ENCODE measurements around the gene STARD3.

Gene STARD3

DNA sequence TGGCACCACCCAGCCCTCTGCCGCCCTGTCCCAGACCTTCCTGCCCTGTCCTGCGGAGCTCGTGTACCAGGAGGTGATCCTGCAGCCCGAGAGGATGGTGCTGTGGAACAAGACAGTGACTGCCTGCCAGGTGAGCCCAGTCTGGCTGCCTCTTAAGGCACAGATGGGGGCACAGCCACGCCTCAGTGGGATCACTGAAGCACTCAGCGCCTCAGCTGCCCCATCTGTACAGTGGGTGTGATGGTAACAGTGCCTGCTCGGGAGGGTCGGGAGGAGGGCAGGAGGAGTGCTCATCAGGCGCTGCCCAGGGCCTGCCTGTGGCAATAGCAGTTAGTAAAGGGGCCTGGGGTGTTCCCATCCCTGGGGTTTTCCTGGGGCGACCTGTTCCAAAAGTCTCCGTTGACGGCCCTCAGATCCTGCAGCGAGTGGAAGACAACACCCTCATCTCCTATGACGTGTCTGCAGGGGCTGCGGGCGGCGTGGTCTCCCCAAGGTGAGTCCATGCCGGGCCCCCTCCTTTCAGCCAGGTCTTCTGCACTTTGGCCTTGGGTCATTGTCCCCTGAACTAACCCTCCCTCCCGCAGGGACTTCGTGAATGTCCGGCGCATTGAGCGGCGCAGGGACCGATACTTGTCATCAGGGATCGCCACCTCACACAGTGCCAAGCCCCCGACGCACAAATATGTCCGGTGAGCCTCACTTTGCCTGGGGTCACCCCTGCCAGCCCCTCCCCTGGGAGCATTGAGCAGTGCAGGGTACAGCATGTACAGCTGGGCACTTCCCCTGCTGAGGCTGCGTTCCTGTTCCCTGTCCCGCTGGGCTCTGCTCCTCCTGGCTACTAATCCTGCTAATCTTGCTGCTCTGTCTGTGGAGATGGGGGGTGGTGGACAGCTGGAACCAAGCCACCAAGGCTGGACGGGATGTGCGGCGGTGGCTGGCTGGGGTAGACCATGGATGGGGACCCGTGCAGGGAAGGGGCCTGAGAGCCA, 23.7 kb downstream of the STARD3 start:
- no peak for DNase-seq

DNA sequence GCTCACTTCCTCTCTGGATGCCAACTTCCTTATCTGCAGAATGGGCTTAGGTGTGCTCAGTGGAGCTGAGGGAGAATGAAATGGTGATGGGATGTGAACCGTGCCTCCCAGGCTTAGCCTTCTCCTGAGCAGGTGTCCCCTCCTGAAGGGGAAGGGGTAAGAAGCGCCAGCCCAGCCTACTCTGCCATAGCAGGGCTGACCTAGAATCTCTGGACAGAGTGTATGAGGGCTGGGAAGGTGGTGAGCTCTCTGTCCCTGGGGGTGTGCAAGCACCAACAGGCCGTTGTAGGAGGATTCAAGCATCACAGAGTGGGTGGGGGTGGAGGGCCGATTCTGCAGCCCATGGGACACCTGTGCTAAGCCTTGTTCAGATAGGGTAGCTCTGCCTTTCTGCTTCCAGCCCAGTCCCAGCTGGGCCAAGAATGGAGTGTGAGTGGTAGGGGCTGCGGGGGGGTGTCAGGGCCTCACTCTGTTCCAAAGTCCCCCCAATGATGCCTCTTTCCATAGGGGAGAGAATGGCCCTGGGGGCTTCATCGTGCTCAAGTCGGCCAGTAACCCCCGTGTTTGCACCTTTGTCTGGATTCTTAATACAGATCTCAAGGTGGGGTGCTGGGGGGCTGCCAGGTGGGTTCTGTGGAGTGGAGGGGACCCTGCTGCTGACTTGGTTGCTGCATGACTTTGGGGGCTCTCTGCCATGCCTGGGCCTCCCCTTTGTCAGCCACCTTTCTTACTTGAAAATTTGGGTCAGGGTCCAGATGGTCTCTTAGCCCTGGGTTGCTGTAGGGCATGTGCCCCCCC, 25.0 kb downstream of the STARD3 start:
- no peak for DNase-seq

DNA sequence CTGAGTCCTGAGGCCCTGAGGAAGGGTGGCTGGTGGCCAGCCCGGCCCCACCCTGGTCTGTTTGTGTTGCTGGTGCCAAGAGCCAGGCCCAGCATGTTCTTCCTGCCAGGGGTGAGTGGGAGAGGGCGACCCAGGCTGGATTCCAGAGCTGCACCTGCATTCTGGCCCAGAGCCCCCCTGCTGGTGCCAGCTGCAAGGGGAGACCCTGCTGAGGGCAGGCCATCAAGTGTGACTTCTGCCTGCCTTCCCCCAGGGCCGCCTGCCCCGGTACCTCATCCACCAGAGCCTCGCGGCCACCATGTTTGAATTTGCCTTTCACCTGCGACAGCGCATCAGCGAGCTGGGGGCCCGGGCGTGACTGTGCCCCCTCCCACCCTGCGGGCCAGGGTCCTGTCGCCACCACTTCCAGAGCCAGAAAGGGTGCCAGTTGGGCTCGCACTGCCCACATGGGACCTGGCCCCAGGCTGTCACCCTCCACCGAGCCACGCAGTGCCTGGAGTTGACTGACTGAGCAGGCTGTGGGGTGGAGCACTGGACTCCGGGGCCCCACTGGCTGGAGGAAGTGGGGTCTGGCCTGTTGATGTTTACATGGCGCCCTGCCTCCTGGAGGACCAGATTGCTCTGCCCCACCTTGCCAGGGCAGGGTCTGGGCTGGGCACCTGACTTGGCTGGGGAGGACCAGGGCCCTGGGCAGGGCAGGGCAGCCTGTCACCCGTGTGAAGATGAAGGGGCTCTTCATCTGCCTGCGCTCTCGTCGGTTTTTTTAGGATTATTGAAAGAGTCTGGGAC, 25.8 kb downstream of the STARD3 start:
- no peak for DNase-seq

DNA sequence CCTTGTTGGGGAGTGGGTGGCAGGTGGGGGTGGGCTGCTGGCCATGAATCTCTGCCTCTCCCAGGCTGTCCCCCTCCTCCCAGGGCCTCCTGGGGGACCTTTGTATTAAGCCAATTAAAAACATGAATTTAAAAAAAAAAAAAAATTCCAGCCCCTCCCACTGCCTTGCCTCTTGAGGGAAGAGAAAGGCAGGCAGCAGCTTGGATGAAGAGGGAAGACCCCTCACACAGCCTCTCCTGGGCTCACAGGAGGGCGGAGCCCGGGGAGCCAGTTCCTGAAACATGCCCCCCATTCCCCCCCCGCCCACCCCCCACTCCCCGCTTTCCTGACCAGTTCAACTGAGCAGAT, 26.4 kb downstream of the STARD3 start:
- DNase-seq = no peak

DNA sequence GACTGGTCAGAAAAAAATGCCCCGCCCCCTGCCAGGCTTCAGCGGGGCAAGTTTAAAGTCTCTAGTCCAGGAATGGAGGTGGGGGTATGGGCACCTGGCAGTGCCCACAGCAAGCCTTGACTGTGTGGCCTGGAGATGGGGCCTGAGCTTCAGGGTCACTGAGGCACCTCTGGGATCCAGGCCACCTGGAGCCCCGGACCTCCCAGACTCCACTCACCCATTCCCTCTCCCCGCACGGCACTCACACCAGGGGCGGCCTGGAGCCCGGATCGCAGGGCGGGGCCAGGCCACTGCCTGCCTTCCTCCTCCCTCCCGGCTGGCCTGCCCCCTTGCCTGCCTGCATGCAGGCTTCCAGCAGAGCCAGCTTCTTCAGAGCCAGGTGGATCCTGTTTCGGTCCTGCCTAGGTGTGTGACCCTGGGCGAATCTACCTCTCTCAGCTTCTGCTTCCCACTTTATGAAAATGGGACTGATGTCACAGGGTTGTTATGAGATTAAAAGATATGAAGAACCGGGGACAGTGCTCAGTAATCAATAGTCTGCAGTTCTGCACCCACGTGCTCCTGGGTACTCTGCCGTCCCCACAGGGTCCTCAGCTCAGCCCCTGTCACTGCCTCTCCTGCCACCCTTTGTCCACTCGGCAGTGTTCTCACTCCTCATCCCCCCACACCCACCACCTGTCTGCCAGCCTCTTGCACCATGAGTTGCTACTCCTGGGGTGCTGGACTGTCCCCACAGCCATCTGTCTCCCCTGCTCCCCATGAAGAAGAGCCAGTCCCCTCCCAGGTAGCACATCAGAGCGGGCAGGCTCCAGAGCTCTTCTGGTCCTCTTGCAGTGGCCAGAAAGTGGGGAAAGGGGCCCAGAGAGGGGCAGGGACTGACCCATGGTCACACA, 27.0 kb downstream of the STARD3 start:
- no peak for DNase-seq

DNA sequence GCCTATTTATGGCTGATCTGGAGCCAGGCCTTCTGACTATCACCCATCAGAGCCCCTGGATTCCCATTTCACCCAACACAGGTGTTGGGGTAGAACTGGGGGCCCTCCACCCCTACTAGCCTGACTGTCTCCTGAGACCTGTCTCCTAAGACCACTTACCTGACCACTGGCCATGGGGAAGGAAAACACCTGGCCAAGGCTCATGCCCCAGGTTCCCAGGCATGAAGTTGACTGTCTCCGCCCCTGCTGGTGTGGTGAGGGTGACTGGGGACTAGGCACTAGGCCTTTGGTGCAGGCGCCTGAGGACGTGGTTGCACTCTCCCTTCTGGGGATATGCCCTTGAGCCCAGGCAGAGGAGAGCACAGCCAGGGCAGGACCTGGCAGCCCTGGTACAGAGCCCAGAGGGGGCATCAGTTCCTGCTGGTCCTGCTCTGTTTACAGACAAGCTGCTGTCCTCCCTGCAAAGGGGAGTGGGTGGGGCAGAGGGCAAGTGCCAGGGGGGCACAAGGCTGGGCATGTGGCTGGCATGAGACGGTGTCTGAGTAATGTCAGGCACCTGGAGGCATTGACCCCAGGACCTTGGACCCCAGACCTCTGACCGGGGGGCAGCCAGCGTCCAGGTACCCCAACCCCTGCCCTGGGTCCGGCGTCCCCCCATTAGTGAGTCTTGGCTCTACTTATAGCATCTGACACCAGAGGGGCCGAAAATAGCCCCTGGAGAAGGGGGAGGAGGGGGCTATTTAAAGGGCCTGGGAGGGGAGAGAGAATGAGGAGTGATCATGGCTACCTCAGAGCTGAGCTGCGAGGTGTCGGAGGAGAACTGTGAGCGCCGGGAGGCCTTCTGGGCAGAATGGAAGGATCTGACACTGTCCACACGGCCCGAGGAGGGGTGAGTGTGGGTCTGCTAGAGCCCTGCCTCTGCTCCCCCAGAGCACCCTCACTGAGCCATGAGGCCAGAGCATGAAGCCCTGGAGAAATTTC, 27.9 kb downstream of the STARD3 start, which contains the start of gene TCAP:
Gene TCAP, plus strand, starts transcription at position 769 of the 981 bp plus-strand sequence. Its CDS starts 11 bp downstream, at position 780.
- DNase-seq = no peak

DNA sequence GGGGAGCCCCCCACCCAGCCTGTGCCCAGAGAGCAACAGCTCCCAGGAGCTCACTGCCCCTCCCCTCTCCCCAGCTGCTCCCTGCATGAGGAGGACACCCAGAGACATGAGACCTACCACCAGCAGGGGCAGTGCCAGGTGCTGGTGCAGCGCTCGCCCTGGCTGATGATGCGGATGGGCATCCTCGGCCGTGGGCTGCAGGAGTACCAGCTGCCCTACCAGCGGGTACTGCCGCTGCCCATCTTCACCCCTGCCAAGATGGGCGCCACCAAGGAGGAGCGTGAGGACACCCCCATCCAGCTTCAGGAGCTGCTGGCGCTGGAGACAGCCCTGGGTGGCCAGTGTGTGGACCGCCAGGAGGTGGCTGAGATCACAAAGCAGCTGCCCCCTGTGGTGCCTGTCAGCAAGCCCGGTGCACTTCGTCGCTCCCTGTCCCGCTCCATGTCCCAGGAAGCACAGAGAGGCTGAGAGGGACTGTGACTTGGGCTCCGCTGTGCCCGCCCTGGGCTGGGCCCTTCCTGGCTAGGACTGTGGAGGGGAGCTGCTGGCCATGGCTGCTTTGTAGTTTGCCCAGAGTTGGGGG, 28.8 kb downstream of the STARD3 start:
- no peak for DNase-seq

DNA sequence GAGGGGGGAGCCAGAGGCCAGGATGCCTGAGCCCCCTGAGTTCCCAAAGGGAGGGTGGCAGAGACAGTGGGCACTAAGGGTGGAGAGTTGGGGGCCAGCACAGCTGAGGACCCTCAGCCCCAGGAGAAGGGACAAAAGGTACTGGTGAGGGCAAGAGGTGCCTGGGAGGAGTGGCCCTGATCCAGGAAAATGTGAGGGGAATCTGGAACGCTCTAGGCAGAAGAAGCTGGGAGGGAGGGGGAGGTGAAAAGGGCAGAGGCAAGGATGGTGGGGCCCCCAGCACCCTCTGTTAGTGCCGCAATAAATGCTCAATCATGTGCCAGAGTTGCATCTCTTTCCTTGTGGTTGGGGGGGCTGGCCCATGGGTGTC, 29.3 kb downstream of the STARD3 start:
- no peak for DNase-seq

DNA sequence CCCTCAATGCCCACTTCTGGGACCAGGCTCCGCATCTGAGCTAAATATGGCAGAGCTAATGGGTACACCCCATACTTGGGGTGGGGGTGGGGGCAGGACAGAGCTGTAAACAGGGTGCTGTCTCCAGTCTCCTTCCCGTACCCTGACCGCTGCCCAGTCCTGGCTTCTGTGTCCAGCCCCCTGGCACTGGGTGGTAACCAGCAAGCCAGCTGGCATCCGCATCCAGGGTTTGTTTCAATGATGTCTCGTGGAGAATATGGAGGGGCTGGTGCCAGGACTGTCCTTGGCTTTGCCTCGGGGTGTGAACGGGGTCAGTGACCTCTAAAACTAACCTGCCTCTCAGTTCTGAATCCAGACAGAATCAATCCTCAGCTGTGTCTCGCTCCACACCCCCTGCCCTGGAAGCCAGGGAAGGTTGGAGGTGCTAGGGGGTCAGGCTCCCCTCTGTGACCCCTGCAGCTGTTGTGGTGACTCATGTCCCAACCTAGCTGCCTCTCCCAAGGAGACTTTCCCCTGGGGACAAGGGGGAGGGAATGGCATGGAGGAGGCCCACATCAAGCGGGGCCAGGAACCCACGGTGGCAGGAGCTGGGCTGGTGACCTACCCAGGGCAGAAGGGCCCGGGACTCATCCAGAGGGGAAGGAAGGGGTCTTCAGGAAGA, 29.8 kb downstream of the STARD3 start:
- DNase-seq = no peak

DNA sequence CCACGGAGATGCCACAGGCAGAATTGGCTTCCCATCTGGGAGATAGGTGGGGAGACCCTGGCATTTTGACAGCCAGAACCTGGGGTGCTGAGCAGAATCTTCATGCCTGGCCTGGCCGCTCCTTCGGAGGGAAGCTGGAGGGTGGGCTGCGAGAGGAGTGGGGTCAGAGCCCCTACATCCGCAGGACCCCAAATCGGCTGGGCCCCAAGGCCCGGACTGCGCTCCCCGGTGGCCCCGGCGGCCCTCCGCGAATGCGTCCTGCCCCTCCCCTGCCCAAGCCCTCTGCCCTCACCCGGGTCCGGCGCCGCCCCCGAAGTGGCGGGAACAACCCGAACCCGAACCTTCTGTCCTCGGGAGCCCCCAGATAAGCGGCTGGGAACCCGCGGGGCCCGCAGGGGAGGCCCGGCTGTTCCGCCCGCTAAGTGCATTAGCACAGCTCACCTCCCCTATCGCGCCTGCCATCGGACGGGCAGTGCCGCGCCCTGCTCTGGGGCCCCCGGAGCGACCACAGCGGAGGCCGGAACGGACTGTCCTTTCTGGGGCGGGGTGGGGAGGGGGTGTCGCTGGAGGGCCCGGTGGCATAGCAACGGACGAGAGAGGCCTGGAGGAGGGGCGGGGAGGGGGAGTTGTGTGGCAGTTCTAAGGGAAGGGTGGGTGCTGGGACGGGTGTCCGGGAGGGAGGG, 30.5 kb downstream of the STARD3 start:
- no peak for DNase-seq

DNA sequence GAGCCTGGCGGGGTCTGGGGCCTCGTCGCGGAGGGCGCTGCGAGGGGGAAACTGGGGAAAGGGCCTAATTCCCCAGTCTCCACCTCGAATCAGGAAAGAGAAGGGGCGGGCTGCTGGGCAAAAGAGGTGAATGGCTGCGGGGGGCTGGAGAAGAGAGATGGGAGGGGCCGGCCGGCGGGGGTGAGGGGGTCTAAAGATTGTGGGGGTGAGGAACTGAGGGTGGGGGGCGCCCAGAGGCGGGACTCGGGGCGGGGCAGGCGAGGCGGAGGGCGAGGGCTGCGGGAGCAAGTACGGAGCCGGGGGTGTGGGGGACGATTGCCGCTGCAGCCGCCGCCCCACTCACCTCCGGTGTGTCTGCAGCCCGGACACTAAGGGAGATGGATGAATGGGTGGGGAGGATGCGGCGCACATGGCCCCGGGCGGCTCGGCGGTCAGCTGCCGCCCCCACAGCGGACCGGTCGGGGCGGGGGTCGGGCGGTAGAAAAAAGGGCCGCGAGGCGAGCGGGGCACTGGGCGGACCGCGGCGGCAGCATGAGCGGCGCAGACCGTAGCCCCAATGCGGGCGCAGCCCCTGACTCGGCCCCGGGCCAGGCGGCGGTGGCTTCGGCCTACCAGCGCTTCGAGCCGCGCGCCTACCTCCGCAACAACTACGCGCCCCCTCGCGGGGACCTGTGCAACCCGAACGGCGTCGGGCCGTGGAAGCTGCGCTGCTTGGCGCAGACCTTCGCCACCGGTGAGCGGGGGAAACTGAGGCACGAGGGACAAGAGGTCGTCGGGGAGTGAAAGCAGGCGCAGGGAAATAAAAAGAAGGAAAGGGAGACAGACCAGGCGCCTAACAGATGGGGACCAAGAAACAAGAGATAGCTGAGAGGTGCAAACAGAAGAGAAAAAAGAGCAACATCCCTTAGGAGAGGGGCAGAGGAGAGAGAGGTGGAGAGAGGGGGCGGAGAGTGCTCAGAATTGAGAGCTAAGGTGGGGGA, 31.3 kb downstream of the STARD3 start, which contains the start of gene PNMT:
Gene PNMT, plus strand, starts transcription at position 509 of the 980 bp plus-strand sequence. Its CDS starts 23 bp downstream, at position 532.
- no peak for DNase-seq

DNA sequence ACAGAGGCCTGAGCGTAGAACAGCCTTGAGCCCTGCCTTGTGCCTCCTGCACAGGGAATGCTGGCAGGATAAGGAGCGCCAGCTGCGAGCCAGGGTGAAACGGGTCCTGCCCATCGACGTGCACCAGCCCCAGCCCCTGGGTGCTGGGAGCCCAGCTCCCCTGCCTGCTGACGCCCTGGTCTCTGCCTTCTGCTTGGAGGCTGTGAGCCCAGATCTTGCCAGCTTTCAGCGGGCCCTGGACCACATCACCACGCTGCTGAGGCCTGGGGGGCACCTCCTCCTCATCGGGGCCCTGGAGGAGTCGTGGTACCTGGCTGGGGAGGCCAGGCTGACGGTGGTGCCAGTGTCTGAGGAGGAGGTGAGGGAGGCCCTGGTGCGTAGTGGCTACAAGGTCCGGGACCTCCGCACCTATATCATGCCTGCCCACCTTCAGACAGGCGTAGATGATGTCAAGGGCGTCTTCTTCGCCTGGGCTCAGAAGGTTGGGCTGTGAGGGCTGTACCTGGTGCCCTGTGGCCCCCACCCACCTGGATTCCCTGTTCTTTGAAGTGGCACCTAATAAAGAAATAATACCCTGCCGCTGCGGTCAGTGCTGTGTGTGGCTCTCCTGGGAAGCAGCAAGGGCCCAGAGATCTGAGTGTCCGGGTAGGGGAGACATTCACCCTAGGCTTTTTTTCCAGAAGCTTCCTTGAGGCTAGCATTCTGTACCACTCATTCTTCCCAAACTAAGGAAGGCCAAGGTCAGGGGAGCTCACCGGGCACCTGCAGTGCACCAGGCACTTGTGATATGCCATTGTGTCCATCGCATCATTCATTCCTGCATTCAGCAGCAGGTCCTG, 33.2 kb downstream of the STARD3 start:
- DNase-seq = no peak

DNA sequence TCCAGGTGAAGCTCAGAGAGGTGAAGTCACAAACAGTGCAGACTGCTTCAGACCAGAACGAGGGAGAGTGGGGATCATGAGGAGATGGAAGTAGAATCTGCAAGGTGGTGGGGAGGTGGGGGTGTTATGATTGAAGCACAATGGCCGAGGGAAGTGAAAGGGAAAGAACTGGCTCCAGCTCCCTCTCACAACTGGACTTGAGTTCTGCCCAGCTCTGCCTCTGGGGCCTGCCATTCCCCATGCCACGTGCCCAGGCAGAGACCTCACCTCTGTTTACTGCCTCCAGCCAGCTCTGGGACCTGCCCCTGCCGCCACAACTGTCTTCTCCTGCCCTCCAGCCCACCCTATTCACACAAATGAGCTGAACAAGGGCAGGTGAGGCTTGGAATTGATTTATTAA, 33.8 kb downstream of the STARD3 start:
- no peak for DNase-seq

DNA sequence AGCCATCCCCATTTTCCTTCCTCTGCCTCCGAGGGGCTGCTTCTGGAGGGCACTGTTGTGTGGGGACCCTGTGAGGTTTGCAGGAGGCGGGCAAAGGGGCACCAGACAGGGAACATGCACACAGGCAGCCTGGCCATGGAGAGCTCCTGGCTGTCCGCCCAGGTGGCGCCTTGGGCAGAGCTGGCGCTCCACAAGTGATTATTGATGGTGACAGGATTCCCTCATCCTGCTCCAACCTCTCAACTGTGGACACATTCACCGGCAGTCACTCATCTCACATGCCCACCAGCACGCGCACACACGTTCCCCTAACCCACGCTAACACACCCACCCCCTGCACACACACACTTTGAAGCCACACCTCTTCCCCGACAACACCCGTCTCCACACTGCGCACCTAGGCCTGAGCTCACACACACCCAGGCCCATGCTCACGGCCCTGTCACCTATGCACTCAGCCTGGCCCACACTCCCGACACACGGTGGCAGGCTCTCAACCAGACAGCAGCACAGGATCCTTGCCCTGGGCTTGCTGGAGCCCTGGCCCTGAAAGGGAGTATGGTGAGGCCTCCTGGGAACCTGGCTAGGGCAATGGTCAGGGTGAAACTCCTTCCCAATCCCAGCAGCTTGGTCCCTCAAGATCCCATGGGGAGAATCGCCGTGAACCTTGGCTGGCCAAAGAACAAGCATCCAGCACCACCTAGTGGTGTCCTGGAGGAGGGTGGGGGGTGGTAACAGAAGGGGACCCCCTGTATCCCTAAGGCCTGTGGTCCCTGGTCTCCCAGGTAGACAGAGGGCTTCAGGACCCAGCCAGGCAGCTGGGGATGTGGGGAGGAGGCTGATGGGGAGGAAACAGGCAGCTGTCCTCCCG, 34.9 kb downstream of the STARD3 start:
- no peak for DNase-seq

DNA sequence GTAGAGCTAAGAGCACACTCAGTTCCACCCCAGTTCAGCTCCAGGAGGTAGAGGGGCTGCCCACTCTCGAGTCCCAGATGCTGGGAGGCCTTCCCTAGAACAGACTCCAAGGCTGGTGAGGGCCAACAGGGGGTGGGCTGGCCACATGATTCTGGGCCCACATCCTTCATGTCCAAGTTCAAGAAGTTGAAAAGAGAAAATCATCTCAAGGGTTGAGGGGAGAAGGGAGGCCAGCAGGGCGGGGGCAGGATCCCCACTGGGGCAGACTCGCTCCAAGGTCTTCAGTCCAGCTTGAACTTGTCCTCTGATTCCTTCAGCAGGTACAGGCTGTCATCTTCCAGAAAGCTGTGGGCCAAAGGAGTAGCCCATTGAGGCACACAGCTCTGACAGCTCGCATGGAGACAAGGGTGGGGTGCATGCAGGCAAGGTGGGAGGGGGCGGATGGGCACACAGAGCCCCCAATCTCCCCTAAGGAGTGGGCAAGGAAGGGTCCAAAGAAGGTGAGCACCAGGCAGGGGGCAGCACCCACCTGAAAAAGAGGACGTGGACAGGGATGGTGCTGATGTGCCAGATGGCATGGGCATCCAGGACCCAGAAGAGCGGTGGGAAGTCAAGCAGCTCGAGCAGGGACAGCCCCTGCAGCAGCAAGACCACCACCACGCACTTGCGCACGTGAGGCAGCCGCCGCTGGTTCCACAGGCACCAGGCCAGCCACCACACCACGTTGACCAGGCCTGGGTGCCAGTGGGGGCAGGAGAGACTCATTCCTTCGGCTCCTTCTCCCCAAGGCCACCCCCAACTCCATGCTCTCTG, 35.8 kb downstream of the STARD3 start:
- DNase-seq = no peak

All from NCI-H2081 treated with DMSO at 0.1 percent for 48 hours (cell line).